ENCODE data around the gene MCAM. TPM values are rescaled to one million over a fixed set of nuclear protein-coding genes. Genes with fewer than 3 reads are reported as not detected.

Gene MCAM
- polyA plus RNA-seq, 1 experiment, result 41.9 TPM

DNA sequence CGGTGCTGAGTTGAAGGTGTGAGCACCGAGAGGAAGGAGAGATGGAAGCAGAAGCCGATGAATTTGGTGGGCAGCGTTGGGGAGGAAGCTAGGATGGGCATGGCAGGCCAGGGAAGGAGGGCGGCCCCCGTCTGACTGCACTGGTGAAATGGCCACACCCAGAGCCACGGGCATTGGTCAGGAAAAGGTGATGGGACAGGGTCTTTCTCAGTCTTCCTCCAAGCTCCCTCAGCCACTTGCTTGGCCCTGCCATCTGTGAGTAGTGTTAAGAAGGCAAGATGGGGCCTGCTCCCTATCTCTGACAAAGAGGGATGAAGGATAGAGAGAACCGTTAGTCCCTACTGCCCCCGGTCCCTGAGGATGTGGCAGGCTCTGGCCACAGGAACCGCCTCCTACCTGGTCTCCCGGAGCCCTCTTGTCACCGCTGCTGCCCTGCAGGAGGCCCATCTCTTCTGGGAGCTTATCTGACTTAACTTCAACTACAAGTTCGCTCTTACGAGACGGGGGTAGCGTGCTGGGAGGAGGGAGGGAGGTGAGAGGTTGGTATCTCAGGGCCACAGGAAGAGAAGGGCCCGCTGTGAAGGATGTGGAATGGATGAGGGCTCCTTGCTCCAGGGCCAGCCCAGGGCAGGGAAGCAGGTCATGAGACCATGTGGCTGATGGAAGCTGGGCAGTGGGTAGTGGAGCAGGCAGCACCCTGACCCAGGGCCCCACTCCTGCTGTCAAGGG is 6.8 kb downstream of the MCAM start:
- ChIA-PET POLR2A (interaction anchor here (0.6 kb wide), 2 partner anchors 18 to 186 kb away, joined by 3 to 6 read pairs; no protein-coding TSS in a partner anchor), CTCF (interaction anchor here (0.5 to 1.6 kb wide), 4 partner anchors 13 to 160 kb away, joined by 3 to 4 read pairs (median 4); no protein-coding TSS in a partner anchor)
- no peaks in the 10 kb centered on the region for H3K27me3 ChIP-seq (ENCODE audit: control insufficient read depth, insufficient read depth, low read length)
- H3K9me3 ChIP-seq (ENCODE audit: control insufficient read depth, insufficient read depth, low read length), result no peaks in the 10 kb centered on the region
- no peak overlapping the region for H3K4me3 ChIP-seq (ENCODE audit: low read depth, low read length)
- H3K27ac ChIP-seq (ENCODE audit: low read depth, low read length), result no peak overlapping the region
- TF ChIP-seq, protein P1, sequence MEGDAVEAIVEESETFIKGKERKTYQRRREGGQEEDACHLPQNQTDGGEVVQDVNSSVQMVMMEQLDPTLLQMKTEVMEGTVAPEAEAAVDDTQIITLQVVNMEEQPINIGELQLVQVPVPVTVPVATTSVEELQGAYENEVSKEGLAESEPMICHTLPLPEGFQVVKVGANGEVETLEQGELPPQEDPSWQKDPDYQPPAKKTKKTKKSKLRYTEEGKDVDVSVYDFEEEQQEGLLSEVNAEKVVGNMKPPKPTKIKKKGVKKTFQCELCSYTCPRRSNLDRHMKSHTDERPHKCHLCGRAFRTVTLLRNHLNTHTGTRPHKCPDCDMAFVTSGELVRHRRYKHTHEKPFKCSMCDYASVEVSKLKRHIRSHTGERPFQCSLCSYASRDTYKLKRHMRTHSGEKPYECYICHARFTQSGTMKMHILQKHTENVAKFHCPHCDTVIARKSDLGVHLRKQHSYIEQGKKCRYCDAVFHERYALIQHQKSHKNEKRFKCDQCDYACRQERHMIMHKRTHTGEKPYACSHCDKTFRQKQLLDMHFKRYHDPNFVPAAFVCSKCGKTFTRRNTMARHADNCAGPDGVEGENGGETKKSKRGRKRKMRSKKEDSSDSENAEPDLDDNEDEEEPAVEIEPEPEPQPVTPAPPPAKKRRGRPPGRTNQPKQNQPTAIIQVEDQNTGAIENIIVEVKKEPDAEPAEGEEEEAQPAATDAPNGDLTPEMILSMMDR (IDR thresholded peaks at IDR 0.05; ENCODE audit: low read depth, low read length), result no peak
- DNase-seq (ENCODE audit: low read depth, low spot score), result no peak

DNA sequence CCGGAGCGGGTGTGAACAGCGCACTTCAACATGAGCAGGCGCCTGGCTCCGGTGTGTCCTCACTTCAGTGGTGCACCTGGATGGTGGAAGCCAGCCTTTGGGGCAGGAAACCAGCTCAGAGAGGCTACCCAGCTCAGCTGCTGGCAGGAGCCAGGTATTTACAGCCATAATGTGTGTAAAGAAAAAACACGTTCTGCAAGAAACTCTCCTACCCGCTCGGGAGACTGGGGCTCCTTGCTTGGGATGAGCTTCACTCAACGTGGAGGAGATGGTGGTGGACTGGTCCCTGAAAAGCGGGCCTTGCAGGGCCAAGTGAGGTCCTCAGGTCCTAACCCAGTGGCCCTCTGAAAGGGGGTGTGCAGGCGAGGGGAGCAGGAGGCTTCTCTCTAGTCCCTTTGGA is 7.5 kb downstream of the MCAM start:
- ChIA-PET CTCF (interaction anchor here (0.6 to 7.3 kb wide), 5 partner anchors 13 to 32 kb away, joined by 3 to 57 read pairs (median 4); no protein-coding TSS in a partner anchor), POLR2A (interaction anchor here (0.6 to 0.8 kb wide), 3 partner anchors 17 to 400 kb away, joined by 3 read pairs; partner anchors contain the start of gene NLRX1)
- no peaks in the 10 kb centered on the region for H3K27me3 ChIP-seq (ENCODE audit: control insufficient read depth, insufficient read depth, low read length)
- TF ChIP-seq, protein P1 (IDR thresholded peaks at IDR 0.05; ENCODE audit: low read depth, low read length), result no peak
- no peak for DNase-seq (ENCODE audit: low read depth, low spot score)
- H3K4me3 ChIP-seq (ENCODE audit: low read depth, low read length), result no peak overlapping the region
- no peak overlapping the region for H3K27ac ChIP-seq (ENCODE audit: low read depth, low read length)
- H3K9me3 ChIP-seq (ENCODE audit: control insufficient read depth, insufficient read depth, low read length), result no peaks in the 10 kb centered on the region

DNA sequence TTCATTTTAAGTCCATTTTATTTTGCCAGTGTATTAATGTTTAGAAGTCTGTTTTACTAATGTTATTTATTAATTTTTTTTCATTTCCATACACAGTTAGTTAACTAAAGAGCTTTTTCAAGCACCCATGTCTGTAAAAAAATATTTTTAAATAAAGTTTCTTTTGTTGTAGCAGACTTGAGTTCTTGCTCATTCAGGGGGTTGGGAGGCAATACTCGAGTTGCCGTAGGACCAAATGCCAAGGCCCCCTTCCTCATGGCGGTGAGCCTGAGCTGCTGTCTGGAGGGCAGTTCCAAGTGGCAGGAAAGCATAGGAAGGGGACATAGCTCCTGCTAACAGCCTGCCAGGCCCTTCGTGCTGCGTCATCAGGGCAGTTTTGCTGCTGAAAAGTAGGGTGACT is 9.0 kb downstream of the MCAM start:
- POLR2A ChIA-PET, result interaction anchor here (0.5 to 0.8 kb wide), 2 partner anchors 9 to 86 kb away, joined by 3 to 5 read pairs; partner anchors contain the start of gene MCAM
- Histone ChIP-seq H3K27me3 (ENCODE audit: control insufficient read depth, insufficient read depth, low read length) (no peaks in the 10 kb centered on the region), H3K27ac (ENCODE audit: low read depth, low read length) (no peak overlapping the region), H3K4me3 (ENCODE audit: low read depth, low read length) (no peak overlapping the region), H3K9me3 (ENCODE audit: control insufficient read depth, insufficient read depth, low read length) (no peaks in the 10 kb centered on the region)
- CTCF ChIA-PET, result interaction anchor here (0.6 to 7.3 kb wide), 9 partner anchors 8 to 205 kb away, joined by 3 to 57 read pairs (median 4); partner anchors contain the start of gene CBL
- DNase-seq (ENCODE audit: low read depth, low spot score), result no peak
- TF ChIP-seq, protein P1 (IDR thresholded peaks at IDR 0.05; ENCODE audit: low read depth, low read length), result no peak

DNA sequence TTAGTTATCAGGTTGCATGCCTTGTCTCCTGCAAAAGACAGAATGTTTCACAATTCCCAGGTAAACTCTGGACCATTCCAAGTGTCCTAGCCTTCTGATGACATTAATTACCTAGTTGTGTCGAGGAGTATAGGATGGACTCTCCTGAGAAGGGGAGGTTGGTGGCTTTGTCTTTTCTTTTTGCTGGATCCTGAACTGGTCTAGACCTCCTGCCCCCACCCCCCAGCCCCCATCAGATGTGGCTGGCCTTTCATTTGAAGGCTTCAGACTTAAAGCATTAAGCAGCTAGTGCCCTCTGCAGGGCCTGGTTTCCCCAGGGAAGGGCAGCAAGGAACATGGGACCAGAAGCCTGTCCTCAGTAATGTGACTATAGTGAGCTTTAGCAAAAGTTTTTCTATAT is 9.7 kb downstream of the MCAM start:
- no peak for DNase-seq (ENCODE audit: low read depth, low spot score)
- TF ChIP-seq, protein P1 (IDR thresholded peaks at IDR 0.05; ENCODE audit: low read depth, low read length), result 0 out of 2 replicates have a peak, but pooled peaks have one; percentile 13
- Histone ChIP-seq H3K4me3 (ENCODE audit: low read depth, low read length) (no peak overlapping the region), H3K9me3 (ENCODE audit: control insufficient read depth, insufficient read depth, low read length) (no peaks in the 10 kb centered on the region), H3K27ac (ENCODE audit: low read depth, low read length) (no peak overlapping the region), H3K27me3 (ENCODE audit: control insufficient read depth, insufficient read depth, low read length) (no peaks in the 10 kb centered on the region)
- POLR2A ChIA-PET, result interaction anchor here (0.5 kb wide), 1 partner anchor 85 kb away, joined by 5 read pairs; no protein-coding TSS in a partner anchor
- CTCF ChIA-PET, result interaction anchor here (0.6 to 7.3 kb wide), 8 partner anchors 9 to 205 kb away, joined by 3 to 57 read pairs (median 4); partner anchors contain the start of gene CBL
